Amygdala (tissue), 56 donors: ENCODE results near the gene ADA.
A peak's percentile ranks its signal among the peaks of the same experiment; 100 is the strongest.

ENCODE experiments used
- DNase-seq, 56 donors: peaks; one replicate each; lab custom pipeline; 2025; lab: John Stamatoyannopoulos, UW

Gene ADA

DNA sequence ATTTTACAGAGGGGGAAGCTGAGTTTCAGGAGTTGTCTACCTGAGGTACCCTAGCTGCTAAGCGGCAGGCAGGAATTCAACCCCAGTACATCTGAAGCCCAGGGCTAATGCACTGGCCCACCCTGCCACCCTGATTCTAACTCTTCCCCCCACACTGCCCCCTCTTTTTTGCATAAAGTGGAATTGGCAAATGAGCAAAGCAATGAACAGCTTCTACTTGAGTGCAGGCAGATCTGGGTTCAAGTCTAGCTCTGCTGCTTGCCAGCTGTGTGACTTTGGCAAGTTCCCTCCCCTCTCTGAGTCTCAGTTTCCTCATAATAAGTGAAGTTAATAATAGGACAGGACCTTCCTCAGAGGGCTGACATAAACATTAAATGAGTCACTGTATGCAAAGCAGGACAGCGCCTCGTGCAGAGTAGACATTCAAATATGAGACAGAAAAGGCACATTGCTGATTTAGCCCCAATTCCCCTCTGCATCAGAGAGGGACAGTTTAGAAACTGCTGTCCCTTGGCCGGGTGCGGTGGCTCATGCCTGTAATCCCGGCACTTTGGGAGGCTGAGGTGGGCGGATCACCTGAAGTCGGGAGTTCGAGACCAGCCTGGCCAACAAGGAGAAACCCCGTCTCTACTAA lies 4.7 kb downstream of the ADA start:
- DNase-seq: no peak

GRCh38 chr20:44646023-44646640 lies 5.4 kb downstream of the ADA start:
- no peak for DNase-seq

DNA sequence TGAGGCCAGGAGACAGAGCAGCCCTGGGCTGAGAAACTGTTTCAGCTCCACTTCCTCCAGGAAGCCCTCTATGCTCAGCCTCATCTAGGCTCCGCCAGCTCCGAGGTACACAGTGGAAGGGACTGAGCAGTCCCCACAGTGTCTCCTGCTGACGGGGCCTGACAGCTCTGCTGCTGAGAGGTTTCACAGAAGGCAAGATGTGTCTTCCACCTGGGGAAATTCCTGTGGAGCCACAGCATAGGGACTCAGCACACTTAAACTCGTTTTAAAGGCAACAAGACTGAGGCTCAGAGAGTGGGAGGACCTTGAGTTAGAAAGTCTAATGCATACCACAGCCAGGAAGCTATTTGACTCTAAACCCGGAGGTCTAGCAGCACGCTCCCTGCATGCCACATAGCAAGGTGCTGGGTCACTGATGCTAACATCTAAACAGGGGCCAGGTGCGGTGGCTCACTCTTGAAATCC lies 6.8 kb downstream of the ADA start:
- no peak for DNase-seq

GRCh38 chr20:44644230-44644617 lies 7.3 kb downstream of the ADA start:
- no peak for DNase-seq

DNA sequence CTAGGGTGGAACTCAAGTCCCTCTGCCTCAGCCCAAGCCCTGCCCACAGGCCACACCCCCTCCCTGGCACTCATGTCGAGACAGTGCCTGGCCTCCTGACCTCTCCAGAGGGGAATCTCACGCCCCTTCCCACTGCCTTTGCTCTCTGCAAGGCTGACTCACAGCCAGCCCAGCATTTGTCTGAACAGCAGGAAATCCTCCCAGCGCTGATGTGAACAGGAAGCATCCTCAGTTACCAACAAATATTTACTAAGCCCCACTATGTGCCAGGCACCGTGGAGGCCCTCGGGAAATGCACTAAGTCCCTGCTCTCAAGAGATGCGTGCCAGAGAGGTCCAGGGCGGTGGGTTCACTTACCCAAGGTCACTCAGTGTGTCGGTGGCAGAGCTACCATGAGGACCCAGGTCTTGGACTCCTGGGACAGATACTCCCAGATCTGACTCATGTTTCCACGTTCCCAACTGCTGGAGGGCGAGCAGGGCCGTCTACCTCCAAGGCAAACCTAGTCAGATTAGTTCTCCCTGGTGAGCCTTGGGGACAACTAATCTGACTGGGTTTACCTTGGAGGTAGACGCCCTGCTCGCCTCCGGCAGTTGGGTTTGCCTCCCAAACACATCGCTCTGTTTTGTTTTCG lies 7.8 kb downstream of the ADA start:
- peak in 4 of 56 donors; percentile 7 to 35 (median 18) for DNase-seq

DNA sequence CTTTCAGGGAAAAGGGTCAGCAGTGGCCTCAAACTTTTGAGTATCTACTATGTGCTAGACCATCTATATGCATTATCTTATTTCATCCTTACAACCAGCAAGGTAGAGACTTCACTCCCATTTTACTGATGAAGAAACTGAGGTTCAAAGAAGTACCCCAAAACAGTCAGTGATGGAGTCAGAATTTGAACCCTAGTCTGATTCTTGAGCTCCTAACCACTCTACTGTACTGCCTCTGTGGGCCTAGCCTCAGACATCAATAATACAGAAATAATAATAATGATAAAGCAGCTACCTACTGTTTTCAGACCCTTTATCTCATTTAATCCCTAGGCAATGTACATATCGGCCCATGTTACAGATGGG lies 8.4 kb downstream of the ADA start:
- no peak for DNase-seq

DNA sequence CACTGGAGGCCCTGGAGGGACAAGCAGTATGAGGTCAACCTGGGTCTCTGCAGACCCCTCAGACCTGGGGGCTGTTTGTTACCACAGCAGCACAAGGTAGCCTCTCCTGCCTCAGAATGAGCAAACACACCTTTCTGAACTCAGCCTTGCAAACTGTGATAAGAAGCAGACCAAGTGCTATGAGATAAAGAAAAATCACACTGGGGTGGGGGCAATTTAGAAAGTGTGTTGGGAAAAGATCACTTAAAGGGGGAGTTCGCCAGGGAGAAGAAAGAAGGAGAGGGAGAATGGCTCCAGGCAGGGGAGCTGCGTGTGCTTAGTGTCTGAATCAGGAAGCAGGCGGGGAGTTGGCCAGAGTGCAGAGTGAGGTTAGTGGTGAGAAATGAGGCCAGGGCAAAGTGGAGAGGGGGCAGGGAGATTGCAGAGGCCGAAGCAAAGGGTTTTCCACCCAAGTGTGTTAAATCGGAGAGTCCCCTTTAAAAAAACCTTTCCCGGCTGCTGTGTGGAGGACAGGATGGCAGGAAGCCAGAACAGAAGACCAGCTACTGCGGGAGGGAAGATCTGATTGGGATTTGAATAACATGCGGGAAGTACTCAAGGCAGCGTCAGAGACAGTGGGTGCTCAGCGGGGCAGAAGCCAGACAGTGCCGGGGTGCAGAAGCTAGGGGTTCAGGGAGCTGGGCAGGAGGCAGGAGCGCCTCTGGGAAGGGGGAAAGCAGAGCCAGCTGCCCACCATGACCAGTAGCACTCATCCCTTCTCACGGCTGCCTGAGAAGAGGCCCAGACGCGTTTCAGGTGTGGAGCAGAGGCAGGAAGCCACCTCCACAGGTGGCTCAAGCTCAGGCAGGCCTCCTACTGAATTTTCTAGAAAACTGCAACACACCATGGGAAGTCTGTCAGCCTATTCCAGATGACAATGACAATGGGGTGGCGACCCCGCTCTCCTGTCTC lies 9.0 kb downstream of the ADA start:
- peak in 51 of 56 donors; percentile 8 to 90 (median 50) for DNase-seq

- DNase-seq: no peak
Observed at GRCh38 chr20:44641325-44641724, 10.2 kb downstream of the ADA start.

GRCh38 chr20:44640522-44640921 lies 11.0 kb downstream of the ADA start:
- DNase-seq: no peak

GRCh38 chr20:44637522-44638372 lies 13.8 kb downstream of the ADA start:
- no peak for DNase-seq

DNA sequence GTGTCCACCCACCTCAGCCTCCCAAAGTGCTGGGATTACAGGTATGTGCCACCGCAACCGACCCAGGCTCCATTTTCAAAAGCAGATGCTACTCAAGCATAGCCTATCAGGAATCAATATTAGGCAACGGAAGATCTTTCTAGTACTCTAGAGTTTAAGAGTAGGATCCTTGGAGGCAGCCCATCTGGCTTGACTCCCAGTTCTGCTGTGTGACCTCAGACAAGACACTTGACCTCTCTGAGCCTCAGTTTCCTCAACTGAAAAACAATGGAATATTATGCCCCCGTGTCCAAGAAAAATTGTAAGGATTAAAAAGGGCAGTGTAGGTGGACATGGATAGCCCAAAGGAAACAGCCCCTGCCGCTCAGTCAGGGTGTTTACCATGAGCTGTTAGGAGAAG lies 14.5 kb downstream of the ADA start:
- no peak for DNase-seq

DNA sequence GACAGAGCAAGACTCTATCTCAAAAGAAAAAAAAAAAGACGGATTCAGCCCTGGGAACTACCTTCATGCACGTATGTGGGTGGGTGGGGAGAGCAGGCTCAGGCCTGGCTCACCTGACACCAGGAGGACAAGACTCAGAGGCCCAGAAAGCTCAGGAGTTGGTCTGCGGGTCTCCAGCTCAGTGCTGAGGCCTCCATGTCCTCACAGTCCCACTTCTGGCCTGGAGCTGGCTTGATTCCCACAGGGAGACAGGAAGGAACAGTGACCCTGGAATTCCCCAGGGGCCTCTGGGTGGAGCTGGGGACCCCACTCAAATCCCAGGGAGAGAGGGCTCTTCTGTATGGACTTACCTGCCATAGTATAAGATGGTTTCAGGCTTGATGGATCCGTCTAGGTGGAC lies 15.6 kb downstream of the ADA start:
- DNase-seq: no peak

DNA sequence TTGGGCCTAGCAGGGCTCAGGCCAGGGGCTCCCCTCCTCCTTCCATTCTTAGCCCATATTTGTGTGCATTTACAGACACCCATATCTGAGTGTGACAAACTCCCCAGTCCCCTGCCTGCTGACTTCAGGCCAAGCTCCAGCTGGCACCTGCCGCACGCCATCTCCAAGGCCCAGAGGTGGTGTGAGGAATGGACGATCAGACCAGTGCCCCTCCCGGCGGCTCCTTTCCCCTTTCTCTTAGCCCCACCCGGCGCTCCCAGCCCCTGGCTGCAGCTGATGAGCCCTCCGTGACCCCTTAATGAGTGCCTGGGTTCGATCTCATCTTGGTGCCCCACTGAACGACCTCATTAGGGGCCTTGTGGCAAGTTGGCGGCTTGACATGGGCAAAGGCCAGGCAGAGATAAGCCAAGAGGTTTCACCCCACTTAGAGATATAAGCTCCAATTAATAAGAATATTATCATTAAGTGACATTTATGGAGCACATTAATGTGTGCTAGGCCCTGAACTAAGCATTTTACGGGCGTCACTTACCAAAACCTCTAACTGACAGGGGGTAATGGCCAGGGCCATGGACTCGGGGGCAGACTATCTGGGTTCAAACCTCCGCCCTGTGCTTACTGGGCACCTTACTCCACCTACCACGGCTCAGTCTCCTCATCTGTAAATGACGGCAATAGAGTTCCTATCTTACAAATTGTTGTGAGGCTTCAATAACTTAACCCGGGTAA lies 17.5 kb downstream of the ADA start:
- DNase-seq: peak in 1 of 56 donors; percentile 51

GRCh38 chr20:44633187-44633810 lies 18.2 kb downstream of the ADA start:
- DNase-seq: peak in 7 of 56 donors; percentile 16 to 51 (median 38)

DNA sequence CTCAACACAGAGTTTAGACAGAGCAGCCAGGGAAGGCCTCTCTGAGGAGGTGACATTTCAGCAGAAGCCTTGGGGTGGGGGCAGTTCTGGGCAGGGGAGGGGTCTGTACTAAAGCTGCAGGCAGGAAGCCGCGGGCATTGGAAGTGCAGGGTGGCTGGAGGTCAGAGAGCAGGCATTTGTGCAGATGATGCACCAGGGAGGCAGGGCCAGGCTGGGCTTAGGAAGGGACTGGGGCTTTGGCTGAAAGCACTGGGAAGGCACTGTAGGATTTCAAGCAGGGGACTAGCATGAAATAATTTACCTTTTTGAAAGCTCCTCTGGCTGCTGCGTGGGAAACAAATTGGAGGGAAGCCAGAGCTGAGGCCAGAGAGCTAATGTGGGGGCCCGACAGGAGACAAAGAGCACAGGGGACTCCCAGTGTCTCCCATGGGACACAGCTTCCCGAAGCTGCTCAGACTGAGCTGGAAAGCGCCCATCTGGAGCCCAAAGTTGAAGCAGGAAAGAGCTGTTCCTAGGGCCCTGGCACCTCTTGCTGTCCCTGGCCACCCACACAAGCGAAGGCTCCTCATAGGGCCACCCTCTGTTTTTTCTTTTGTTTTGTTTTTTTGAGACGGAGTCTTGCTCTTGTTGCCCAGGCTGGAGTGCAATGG lies 19.3 kb downstream of the ADA start:
- no peak for DNase-seq

- no peak for DNase-seq
Observed at GRCh38 chr20:44630297-44630696, 21.2 kb downstream of the ADA start.

- peak in 17 of 56 donors; percentile 8 to 68 (median 26) for DNase-seq
Observed at GRCh38 chr20:44629542-44629941, 22.0 kb downstream of the ADA start.

DNA sequence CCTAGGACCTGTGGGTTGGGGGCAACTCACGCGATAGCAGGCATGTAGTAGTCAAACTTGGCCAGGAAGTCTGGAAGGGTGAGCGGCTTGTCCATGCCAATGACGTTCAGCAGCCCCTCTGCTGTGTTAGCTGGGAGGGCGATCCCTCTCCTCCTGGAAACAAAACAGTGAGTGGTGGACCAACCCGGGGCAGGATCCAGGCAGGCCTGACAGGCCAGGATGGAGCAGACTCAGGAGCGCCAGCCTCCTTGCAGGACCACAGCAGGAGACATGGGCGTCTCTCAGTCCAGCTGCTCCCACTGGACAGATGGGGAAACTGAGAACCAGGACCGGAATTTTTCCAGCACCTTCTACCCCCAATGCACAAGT lies 22.5 kb downstream of the ADA start:
- no peak for DNase-seq
